Activated CD8-positive, alpha-beta memory T cell treated with anti-CD3 and anti-CD28 coated beads for 48 hours (primary cell): Measurements from ENCODE around the gene RBM43.

Experiments
- DNase-seq, 3 experiments: peaks; one replicate each; pipeline ENCODE4 v3.0.0-alpha.2; 2020; ENCODE audit warnings: low read depth in 2 of 3, low spot score in 2 of 3

RBM43 gene

GRCh38 chr2:151230627-151231140 is 31.0 kb downstream of the RBM43 start:
- no peak for DNase-seq

DNA sequence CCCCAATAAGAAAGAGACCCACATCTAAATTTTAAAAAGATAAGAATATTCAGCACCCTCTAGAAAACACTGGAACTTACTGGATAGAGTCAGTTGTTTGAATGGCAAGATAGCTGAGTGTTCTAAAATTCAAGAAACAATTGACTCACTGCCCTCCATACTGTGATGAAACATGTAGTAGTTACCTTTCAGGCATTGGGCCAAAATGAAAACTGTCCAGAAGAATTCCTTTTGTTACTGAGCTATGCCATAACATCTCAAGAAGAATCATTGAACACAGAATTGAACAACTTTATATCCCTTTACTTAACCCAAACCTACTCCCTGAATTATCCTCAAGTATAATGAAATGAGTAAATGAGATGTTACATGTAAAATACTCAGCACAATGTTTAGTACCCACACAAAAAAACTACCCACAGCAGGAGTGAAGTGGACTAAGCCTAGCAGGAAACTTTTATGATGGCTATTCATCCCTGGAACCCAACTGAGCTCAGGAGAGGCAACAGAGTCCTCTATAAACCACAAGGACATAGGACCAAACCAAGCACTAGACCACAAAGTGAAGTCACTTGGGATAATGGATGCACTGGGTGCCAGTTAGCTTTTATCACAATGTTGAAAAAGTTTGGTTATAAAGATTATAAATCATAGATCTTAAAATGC is 32.7 kb downstream of the RBM43 start:
- DNase-seq = no peak

GRCh38 chr2:151217343-151217742 is 44.3 kb downstream of the RBM43 start:
- DNase-seq = no peak

GRCh38 chr2:151207100-151207499 is 54.6 kb downstream of the RBM43 start:
- DNase-seq = no peak

- no peak for DNase-seq
Observed at GRCh38 chr2:151206446-151206968, 55.2 kb downstream of the RBM43 start.

DNA sequence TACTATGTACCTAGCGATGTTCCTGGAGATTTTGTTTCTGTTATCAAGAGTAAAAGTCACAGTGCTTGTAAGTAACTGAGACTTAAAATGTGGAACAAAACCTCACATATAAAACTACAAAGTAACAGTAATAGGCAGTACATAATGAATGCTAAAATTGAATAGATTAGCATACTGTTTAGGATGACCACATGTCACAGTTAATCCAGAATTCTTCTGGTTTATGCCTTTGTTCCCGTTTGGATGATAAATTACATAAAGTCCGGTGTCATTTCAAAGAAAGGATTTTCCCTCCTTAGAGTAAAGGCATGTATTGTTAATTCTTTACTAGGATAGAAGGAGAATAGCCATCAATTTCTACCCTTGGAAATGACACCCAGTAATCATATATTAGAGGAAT is 56.1 kb downstream of the RBM43 start:
- DNase-seq = no peak

- no peak for DNase-seq
Observed at GRCh38 chr2:151204756-151205155, 56.9 kb downstream of the RBM43 start.

GRCh38 chr2:151200844-151201243 is 60.8 kb downstream of the RBM43 start:
- no peak for DNase-seq

- DNase-seq = no peak
Observed at GRCh38 chr2:151200277-151200676, 61.4 kb downstream of the RBM43 start.

DNA sequence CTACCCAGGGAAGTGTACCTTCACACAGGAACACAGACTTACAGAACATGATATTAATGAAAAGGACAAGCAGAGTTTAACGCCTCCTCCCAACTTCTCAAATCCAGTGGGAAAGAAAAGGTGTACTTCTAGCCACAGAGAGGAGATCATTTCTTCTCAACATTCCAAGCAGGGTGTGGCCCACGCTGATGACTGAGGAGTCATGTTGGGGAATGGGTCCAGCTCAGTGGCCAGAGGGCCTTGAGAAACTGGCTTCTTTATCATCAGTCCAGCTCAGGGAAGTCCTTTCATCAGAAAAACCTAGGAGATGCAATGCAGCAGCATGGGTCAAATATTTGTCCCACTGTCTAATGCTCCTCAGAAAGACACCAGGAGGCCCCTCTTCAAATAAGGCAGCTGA is 63.0 kb downstream of the RBM43 start:
- no peak for DNase-seq
